Fibroblast of skin of right quadriceps (primary cell): ENCODE results near the gene CPXM2.

ENCODE experiments used
- DNase-seq: peaks from one replicate; pipeline ENCODE4 v3.0.0-alpha.2; 2013

CPXM2 gene

DNA sequence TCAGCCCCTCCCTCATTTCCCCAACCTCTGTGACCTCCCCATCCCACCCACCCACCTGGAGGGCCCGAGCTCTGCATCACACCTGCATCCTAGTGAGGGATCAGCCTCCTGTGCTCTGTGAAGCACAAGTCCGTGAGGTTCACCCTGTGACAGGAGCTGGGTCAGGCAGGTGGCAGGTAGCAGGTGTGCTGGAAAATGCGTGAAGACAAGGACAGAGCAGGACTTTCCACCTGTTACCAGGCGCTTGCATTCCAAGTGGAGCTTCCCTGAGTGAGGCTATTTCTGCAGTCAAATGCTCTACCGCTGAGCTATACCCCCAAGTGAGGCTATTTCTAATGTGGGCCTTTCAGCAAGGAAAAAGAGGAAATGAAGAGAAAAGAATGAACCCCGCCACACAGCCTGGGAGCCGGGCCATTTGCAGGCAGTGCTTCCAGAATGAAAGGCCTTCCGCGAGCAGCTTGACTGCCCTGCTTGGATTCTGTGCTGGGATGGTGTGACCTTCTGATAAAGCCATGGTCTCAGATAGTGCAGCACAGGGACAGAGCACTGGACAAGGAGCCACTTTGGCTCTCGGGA is 13.3 kb upstream of the CPXM2 start:
- DNase-seq: no peak

DNA sequence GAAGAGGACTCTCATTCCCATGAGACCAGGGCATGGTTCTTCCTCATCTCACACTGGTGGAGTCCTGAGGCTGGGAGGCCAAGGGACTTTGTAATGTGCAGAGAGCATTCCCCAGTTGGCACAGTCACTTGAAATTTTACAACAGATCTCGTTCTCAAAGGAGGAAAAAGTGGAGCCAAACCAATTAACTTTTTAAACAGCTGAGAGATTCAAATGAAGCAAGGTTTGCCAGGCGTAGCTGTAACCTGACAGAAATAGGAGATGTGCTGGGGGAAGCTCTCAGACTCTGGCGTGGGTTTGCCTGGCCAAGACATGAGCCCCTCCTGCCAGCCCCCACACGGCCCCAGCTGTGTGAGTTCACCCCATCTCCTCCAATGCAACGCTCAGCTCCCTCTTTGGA is 12.0 kb upstream of the CPXM2 start:
- DNase-seq: no peak

DNA sequence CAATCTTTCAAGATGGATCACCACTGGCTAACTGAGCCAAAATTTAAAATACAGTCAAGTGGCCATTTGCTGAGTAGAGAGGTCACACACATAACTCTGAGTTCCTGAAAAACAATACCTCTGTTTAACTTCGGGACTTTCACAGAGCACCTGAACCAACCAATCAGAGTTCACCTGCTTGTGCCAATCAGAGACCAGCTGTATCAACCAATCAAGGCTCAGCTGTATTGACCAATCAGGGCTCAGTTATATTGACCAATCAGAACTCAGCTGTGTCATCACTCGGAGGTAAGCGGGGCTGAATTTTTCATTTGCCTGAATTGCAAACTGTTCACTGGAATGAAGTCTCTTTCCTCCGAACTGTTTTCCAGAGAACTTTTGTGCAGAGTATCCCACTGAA is 10.0 kb upstream of the CPXM2 start:
- no peak for DNase-seq

DNA sequence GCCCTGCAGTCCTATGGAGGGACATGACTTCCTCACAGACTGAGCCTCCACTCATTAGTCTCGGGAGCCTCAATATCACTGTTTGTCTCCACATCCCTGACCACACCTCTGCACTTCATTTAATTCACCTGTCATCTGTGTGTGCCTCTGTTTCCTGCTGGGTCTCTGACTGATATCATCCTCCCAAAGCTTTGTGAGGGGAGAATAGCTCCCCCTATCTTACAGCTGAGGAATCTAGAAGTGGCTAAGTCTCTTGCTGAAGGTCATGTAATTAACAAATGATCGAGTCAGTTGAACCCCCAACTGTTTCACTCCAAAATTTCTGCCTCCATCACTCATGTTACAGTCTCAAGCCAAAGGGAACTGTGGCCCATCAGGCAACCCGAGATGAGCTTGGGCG is 5.5 kb upstream of the CPXM2 start:
- DNase-seq: no peak

DNA sequence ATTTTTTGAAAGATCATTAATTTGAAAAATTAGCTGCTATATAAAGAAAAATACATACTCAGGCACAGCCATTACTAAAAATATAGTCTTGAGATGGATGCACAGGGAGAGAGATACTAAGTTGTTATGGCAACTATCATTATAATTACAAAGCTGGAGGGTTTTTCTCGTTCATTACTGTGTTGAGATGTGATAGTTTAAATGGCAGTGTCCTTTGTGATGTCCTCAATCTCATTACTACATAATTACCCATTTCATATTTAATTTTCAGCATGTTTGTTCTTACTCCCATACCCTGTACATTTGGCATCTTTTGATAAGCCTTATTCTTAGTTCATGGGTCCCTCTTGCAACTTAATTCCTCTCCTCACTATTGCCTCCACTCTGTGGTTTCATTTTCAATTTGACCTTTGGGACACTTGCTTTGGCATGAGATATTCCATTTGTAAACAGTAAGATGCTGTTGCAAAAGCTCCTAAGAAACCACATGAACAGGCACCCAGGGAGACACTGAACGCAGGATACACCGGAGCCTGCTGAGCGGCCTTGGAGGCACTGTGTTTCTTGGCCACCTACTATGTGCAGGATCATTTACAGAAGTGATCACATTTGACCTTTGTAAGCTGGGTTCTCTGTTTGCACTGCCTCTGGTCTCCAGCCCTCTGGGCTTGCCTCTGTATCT is 4.8 kb upstream of the CPXM2 start:
- DNase-seq: no peak

DNA sequence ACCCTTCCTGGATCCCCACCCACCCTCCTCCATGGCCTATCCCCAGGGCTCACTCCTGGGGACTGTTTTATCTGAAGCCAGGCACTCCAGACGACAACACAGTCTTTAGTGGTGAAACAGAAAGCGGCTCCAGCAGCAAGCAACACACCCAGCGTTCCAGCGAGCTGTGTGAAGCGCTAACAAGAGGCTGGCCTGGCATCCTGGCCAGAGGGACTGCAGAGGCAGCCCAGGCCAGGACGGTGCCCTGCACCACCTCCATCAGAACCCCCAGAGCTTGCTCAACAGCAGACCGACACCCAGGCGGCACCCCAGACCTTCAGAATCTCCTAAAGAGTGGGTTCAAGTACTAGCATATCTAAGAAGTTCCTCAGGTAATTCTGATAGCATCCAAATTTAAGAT is 2.0 kb upstream of the CPXM2 start:
- DNase-seq: no peak

DNA sequence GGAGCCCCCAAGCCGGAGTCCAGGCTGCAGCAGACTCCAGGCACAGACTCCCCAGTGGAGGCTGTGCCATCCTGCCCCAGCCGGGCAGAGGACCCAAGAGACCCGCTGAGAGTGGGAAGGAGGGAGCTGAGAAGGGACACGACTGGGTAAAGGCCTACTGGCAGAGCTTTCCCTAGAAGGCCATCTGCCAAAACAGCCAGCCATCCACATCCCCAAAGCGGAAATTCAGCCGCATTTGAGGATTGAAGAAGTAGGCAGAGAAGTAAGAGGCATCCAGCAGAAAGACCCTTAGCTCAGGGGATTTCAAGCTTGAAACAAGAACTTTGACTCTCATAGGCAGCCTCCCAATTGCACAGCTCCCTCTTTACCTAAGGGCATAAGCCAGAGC is 857 bp downstream of the CPXM2 start:
- peak; percentile 31 for DNase-seq

DNA sequence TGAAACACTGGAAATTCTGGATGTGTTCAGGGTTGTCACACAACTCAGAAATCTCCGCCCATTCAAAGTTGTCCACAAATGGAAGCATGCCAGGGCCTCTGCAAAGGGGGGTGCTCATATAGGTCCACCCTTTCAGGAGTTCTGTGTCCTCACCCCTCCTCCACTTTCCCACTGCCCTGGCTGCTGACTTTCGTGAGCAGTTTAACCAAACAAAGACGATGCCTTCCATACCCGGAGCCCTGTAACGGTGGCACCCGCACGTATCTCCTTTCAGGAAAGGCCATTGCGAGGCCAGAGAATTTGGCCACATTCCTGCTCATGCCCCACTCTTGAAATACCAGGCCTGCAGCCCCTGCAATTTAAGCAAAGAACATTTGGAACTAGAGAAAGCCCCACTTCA is 1.4 kb downstream of the CPXM2 start:
- peak; percentile 73 for DNase-seq

DNA sequence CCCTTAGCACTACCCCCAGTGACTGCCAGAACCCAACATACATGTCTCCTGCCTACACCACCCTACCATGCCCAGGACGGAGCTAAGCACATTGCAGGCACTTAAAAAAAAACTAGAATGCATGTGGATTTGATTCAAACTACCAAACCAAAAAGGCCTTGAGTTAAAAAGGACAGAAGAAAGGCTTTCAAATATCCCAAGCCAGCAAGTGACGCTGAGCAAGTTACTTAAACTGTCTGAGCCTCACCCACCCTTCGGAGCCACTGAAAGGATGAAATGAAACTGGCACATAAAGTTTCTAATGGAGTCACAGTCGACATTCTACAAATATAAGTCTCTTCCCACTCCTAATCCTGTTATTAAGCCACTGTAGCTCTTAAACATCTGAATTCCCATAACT is 1.8 kb downstream of the CPXM2 start:
- DNase-seq: no peak

DNA sequence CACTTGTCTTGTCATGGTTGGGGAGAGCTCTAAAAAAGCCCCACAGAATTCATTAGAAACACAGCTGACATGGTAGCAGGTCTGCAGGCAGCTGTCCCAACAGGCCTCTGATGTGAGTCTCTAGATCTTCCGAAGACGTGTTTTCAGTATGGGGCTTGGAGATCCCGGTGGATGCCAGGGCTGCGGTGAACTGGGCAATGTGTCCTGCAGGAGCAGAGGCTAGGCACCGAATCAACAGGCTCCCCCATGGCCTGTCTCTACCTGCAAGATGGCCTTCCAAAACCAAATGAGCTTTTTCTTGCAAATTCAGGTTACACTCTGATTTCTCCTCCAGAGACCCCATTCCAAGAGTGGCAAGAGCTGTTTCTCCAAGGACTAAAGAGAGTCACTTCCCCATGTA is 2.9 kb downstream of the CPXM2 start:
- no peak for DNase-seq

DNA sequence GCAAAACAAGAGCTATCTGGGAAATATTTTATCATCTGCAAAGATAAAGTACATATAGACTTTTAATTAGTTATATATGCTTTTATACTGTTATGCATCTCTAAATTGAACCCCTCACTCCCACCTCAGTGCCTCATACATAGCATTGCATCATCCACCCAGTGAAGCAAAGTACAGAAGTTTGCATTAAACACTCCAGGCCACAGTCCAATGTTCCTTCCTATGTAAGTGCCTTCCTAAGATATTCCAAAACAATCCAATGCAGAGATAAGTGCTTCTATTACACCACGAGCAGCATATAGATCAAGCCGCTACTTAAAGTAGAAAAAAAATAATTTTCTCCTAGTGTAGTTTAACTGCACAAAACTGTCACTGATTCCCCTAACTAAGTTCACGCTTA is 3.4 kb downstream of the CPXM2 start:
- DNase-seq: no peak

DNA sequence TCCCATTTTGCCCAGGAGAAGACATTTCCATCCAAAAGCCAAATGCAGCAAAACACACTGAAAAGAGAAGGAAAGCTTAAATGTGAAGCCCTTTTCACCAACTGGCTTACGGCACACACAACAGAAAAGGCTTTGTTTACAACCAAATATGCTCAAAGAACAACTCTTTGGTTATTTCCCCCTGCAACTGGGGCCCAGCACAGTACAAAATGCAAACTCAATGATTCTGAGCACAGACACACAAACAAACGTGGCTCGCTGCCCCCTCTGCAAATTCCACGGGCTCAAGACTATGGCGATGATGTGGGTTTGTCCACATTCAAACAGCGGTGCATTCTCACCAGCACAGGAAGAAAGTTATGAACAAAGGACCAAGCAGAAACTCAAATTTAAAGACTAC is 5.3 kb downstream of the CPXM2 start:
- no peak for DNase-seq

DNA sequence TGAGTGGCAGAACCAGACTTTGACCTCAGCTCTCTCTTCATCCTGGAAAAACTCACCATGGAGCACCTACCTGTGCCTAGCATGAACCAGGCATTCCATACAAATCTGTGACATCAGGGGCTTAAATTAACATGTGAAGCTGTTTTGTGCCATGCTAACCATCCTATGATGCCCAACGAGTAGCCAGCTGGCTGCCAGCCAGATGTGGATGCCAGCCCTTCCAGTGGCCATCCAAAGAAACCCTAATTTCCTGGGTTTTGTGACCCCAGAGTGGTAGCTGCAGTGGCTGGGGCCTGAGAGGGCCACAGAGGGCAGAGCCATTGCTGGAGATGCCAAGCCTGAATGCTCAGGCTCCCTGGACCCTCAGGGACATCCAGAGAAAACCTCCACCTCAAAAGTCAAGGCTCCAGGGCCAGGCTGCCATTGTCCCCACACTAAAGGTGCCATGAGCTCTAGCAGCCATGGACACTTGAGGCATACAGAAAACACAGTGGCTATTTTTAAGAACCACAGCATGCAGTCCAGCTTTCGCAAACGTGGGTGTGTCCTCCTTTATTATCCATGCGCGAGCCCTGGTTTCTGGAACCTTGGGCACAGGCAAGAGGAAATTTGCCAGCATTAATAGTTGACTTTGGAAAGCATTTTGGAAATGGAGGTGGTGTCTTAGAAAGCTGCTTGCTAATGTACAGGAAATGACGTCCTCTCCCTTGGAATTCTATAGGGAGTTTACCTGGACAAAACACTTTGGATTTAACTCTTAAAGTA is 6.0 kb downstream of the CPXM2 start:
- DNase-seq: no peak

DNA sequence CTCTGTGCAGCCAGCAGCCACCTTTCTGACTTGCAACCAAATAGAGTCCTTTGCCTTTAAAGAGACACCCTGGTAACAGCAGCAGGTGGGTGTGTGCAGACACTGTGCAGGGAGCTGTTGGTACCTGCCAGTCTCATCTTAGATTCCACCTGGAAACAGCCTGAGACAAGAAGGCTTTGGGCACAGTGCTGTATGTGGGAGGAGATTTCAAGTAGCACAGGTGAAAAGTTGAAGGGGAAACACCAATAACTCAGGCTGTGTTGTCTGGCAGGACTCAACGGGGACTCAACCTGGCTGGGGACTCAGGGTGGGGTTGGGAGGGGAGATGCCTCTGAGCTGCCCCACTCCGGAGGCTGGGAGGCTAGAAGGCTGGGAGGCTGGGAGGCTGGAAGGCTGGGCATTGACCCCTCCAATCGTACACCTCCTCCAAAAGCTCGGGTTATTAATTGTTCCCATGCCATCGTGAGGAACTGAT is 6.7 kb downstream of the CPXM2 start:
- DNase-seq: no peak

DNA sequence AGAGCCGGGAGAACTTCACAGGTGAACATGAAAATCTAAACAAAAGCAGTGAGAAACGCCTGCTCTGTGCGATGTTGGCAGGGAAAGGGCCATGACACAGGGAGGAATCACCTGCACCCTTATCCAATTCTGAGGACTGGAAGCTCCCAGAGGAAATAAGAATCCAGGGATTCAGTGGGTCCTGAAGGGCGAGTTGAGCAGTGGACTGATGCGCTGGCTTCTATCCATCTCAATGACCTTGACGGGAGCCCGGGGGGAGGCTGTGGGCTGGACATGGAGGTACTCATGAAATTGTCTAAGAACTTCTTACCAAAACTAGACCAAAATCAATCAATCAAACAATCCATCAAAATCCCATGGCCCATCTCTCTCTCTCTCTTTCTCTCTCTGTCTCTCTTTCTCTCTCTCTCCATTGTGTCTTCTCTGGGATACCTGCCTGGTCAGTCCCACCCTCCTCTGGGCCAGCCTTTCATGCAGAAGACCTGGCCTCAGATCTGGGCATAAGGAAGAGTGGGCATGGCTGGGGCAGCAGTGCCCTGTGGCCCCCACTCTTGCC is 7.2 kb downstream of the CPXM2 start:
- DNase-seq: no peak

DNA sequence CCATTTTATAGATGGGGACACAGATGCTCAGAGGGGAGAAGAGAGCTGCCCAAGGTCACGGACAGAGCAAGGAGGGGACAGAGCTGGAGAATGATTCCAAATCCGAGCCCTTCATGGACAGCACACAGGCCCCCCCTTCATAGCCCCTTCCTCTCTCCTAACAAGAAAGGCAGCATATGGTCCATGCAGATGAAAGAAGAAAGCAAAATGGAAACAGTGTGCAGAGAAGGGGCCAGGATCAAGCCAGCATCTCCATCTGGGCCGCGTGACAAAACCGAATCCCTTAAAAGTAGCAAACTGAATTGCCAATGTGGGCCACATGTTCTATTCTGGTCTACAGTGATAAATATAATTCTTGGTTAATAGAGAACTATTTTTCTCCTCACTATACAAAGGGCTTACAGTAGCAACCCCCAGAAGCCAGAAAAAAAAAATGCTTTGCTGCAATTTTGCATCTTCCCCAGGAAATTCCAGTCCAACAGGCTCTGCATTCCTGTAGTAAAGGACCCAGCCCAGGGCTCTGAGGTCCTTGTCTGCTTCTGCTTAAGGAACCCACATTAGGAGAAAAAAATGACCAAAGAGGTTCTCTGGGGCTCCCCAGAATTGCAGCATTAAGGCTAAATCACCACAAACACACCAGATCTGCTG is 7.8 kb downstream of the CPXM2 start:
- peak; percentile 44 for DNase-seq

DNA sequence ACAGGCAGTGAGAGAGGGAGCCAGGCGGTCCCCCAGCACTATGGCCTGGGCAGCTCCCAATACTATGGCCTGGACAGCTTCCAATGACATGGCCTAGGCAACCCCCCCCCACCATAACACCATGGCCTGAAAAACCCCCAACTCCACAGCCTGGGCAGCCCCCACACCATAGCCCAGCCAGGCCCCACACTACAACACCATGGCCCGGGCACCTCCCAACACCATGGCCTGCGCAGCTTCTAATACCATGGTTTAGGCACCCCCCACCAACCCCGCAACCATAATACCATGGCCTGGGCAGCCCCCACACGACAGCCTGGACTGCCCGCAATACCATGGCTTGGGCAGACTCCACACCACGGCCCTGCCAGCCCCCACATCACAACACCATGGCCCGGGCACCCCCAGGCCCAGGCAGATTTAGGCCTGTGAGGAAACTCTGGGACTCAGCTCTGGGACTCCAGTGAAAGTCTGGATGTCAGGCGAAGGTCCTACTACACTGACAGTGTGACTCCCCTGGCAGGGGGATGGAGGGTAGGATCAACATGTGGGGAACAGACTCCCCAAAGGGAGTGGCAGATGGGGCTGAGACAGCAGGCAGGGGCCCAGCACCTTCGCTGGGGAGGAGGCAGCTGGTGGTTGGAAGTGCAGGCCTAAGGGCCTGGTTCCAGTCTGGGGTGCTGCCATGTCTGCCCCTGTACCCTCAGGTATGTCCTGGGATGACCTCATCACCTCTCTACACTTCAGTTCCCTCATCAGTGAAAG is 8.7 kb downstream of the CPXM2 start:
- no peak for DNase-seq

DNA sequence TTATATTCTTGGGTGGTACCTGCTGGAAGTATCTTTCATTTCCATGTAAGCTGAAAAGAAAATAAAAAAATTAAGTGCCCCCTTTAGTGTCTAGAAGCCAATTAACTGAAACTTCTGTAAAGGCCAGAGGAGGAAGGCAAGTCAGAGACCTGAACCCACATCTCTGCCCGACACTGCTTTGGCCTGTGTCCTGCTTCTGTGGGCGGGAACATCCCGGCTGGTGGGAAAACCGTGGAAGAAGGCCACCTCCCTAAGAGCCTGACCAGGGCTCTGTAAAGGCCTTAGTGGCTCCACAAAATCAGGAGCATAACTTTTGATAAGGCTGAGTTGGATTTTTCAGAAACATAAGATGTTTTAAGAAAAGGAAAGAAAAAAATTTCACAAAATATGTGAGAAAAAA is 9.4 kb downstream of the CPXM2 start:
- no peak for DNase-seq

DNA sequence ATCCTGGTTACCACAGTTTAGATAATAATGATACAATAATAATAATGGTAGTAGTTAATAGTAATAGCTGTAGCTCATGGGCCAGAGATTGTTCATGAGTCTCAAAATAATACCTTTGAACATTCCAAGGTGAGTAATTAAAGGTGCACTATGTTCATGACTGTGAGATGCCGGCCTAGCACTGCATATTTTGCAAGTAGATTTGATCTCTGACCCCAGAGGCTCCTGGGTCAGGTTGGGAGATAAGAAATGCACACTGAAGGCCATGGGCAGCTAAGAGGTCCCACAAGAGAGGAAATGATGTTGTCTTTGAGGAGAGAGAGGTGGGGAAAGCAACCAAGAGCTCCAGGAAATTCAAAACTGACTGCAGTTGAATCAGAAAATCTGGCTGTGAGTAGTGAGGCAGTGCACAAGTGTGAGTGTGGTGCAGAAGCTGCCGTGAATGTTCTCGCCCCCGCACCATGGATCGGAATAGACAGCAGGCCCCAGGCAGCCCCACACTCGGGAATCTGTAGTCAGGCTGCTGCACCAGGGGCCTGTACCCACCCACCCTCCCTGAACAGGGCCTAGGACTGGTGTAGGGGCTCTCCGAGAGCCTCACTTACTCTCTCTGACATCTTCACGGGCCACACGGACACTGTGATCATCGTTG is 11.9 kb downstream of the CPXM2 start:
- DNase-seq: no peak

DNA sequence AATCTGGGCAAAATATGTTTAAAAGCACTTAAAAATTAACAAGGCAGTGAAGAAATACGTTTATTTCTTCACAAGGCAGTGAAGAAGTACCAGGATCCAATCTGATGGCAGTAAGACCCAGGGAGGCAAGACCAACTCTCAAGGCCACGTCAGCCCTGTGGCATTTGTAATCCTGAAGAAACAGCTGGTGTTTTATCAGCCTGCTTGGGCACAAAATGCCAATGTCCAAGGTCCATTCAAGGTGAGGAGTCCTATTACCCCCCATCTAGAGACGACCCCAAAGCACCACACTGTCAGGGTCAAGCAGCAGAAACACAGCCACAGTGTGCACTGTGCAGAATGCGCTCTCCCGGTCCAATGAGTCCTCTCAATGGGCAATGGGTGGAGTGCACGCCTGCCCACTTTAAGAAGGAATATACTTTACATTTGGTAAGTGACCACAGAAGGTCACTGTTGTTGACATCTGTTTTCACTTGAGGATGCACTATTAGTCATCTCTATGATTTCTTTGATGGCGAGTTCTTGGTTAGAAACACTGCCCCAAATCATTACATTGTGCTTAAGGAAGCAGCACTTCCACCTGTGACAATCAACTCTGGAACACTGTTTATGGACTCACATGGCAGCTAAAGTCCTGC is 12.8 kb downstream of the CPXM2 start:
- peak; percentile 34 for DNase-seq

DNA sequence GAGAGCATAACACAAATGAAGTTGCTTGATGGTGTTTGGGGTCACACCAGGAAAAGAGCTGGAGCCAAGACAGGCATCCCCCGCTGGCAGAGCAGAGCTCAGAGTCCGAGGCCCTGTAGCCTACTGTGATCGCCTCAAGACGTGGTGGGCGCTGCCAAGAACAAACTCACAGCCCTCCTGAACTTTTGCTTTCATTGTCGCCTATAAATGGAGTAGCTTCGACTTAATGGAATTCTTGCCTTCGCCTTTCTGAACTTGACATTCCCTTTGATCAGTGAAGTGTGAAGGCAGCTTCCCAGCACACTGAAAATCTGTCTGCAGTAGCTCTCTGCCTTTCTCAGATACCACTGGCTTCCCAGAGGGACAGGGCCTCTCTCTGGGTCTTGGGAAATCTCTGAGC is 21.3 kb downstream of the CPXM2 start:
- peak; percentile 30 for DNase-seq

DNA sequence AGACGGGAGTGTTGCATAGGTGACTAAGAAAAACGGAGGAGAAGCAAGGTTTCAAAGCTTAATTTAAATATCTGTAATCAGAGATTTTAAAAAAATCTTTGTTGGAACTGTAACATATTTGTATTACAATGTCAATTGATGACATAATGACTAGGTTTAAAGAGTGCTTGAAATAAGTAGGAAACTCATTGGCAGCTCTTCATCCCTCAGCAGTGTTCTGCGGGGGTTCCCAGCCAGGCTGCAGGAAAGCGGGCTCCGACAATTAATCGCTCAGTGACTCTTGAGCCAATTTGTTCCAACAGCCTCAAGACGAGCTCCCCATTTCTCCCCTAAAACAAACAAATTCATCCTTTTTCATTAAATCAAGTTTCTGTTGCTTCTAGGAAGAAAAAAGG is 22.6 kb downstream of the CPXM2 start:
- no peak for DNase-seq
